NCI-H1694 (cell line): Measurements from ENCODE around the gene GRIK1.

Experiments
- DNase-seq: peaks from one replicate; lab custom pipeline; 2025; lab: John Stamatoyannopoulos, UW

GRIK1 gene

GRCh38 chr21:29786496-29787360 lies 153.1 kb downstream of the GRIK1 start:
- DNase-seq: no peak

- DNase-seq: no peak
Measured at GRCh38 chr21:29777160-29777559, 162.6 kb downstream of the GRIK1 start.

GRCh38 chr21:29775462-29775861 lies 164.3 kb downstream of the GRIK1 start:
- DNase-seq: no peak

- no peak for DNase-seq
Measured at GRCh38 chr21:29771491-29772066, 168.2 kb downstream of the GRIK1 start.

- DNase-seq: no peak
Measured at GRCh38 chr21:29763674-29764073, 176.1 kb downstream of the GRIK1 start.

GRCh38 chr21:29762570-29763082 lies 177.2 kb downstream of the GRIK1 start:
- no peak for DNase-seq

- no peak for DNase-seq
Measured at GRCh38 chr21:29753216-29753615, 186.6 kb downstream of the GRIK1 start.

GRCh38 chr21:29751473-29752185 lies 188.2 kb downstream of the GRIK1 start:
- DNase-seq: no peak

GRCh38 chr21:29749957-29750356 lies 189.8 kb downstream of the GRIK1 start:
- no peak for DNase-seq

GRCh38 chr21:29749223-29749622 lies 190.6 kb downstream of the GRIK1 start:
- no peak for DNase-seq

GRCh38 chr21:29748391-29749167 lies 191.2 kb downstream of the GRIK1 start:
- no peak for DNase-seq

GRCh38 chr21:29741761-29742160 lies 198.0 kb downstream of the GRIK1 start:
- no peak for DNase-seq

- no peak for DNase-seq
Measured at GRCh38 chr21:29739176-29739575, 200.6 kb downstream of the GRIK1 start.

GRCh38 chr21:29738730-29739129 lies 201.1 kb downstream of the GRIK1 start:
- no peak for DNase-seq

GRCh38 chr21:29737186-29737585 lies 202.6 kb downstream of the GRIK1 start:
- no peak for DNase-seq

- no peak for DNase-seq
Measured at GRCh38 chr21:29730281-29730680, 209.5 kb downstream of the GRIK1 start.

- DNase-seq: no peak
Measured at GRCh38 chr21:29726044-29726443, 213.8 kb downstream of the GRIK1 start.

GRCh38 chr21:29725025-29725736 lies 214.6 kb downstream of the GRIK1 start:
- no peak for DNase-seq

- DNase-seq: no peak
Measured at GRCh38 chr21:29721964-29722363, 217.8 kb downstream of the GRIK1 start.

GRCh38 chr21:29721221-29721620 lies 218.6 kb downstream of the GRIK1 start:
- DNase-seq: no peak

- DNase-seq: no peak
Measured at GRCh38 chr21:29719521-29719920, 220.3 kb downstream of the GRIK1 start.
